GM12872 (cell line): ENCODE data around the gene SHISAL2B.

Experiments
- TF ChIP-seq, protein P1 (sequence below): IDR thresholded peaks from 3 replicates; pipeline ENCODE4 v1.5.1; 2011; ENCODE audit warnings: low read depth, mild to moderate bottlenecking, low read length, moderate library complexity; ENCODE audit not compliant: insufficient read depth

SHISAL2B gene

DNA sequence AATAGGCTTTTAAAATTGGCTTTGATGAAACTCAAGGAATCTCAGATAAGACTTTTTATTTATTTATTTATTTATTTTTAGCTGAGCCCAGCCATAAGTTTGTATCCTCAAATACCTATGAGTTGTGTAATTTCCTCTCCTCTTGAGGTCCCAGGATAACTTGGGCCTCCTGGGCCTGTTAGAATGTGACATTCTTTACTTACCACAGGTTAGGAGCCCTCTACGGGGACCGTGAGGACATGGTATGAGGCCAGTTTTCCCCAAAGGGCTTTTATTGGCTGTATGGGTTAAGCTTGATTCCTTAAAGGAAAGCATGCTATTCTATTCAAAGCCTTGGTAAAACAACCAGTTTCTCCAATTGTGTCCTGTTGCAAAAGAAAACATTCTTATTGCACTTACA is 16.9 kb downstream of the SHISAL2B start:
- TF ChIP-seq, protein P1, sequence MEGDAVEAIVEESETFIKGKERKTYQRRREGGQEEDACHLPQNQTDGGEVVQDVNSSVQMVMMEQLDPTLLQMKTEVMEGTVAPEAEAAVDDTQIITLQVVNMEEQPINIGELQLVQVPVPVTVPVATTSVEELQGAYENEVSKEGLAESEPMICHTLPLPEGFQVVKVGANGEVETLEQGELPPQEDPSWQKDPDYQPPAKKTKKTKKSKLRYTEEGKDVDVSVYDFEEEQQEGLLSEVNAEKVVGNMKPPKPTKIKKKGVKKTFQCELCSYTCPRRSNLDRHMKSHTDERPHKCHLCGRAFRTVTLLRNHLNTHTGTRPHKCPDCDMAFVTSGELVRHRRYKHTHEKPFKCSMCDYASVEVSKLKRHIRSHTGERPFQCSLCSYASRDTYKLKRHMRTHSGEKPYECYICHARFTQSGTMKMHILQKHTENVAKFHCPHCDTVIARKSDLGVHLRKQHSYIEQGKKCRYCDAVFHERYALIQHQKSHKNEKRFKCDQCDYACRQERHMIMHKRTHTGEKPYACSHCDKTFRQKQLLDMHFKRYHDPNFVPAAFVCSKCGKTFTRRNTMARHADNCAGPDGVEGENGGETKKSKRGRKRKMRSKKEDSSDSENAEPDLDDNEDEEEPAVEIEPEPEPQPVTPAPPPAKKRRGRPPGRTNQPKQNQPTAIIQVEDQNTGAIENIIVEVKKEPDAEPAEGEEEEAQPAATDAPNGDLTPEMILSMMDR = no peak

DNA sequence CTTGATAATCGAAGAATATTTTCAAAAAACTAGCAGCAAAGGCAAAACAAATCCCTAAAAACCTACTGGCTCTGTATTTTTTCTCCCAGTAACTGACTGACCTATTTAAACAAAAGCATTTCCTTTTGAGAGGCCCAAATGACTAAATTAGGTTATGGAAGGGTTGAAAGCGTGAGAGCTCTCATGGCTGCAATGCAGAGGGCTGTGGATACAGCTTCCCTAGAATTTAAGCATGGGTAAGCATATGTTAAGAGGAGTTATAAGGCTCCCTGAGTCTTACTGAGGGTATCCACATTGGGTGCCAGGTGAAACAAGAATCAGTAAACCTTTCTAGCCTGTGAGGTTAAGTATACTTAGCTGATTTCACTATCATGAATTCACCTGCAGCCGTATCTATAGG is 32.3 kb downstream of the SHISAL2B start:
- TF ChIP-seq, protein P1 = no peak

DNA sequence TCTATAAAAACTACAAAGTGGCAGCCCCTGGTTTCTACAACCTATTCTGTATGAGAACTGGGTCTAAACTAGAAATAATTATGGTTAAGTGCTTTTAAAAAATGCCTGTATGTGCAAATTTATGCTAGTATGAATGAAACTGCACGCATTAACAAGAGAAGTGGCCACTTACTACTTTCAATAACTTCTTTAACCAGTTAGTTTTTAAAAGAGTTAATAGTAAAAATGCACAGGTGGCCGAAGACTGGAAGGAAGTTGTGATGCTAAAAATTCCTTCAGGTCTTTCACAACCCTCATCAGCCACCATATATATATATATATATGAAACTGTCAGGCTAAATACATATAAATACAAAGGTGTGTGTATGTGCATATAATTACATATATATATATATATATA is 36.8 kb downstream of the SHISAL2B start:
- TF ChIP-seq, protein P1 = no peak

DNA sequence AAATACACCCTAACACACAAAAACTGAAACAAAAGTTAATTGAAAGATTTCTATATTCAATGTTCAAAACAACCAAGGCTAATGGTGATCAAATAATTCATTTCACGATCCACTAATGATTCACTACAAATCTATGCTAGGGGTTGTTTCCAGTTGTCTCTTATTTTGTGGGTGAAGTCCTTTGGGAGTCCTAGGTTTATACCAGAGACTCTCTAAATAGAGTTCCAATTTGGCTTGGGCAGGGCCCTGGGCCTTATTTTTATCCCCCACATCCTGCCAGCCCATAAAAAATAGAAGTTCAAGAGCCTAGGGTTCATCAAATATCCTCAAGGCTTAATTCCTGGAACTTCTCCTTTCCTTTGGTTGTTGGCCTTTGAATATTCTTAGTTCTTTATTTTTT is 52.1 kb downstream of the SHISAL2B start:
- TF ChIP-seq, protein P1 = no peak

DNA sequence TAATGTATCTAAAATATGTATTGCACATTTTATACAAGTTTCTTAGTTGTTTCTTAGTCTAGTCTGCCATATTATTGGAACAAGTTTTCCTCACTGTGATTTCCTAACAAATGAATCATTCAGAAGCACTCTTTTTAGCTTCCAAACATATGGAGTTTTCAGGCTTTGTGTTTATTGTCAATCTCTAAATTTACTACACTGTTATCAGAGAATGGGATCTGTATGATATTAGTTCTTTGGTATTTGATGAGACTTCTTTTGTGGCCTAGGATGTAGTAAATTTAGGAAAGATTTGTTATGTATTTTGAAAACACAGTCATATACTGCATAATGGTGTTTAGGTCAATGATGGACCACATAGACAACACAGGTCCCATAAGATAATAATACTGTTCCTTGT is 52.5 kb downstream of the SHISAL2B start:
- TF ChIP-seq, protein P1 = no peak

DNA sequence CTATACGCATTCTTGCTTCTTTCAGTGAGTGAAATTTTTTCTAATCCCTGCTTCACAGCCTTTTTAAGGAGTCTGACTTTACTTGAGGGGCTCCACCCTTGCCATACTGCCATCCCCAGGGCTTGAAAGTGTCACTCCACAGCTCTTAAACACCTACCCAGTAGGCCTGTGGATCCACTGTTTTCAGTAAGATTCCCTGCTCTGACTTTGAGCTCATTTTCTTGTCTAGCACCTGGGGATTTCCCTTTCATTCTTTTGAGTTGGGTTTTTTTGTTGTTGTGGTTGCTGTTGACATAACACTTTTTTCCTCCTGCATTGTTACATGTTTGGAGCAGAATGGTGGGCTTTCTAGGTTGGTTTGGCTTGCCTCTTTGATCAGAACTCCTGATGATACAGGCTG is 54.6 kb downstream of the SHISAL2B start:
- TF ChIP-seq, protein P1 = no peak

DNA sequence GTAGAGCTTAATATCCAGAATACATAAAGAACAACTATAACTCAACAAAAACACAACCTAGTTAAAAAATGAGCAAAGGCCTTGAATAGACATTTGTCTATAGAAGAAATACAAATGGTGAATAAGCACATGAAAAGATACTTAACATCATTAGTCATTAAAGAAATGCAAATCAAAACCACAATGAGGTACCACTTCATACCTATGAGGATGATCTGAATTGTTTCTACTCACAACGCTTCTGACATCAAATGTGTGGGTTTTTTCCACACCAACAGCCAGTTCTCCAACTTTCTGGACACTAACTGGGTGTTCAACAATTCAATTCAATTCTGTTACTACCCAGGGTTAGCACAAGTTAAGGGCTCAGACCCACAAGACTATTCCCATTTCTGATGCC is 56.1 kb downstream of the SHISAL2B start:
- TF ChIP-seq, protein P1 = no peak

DNA sequence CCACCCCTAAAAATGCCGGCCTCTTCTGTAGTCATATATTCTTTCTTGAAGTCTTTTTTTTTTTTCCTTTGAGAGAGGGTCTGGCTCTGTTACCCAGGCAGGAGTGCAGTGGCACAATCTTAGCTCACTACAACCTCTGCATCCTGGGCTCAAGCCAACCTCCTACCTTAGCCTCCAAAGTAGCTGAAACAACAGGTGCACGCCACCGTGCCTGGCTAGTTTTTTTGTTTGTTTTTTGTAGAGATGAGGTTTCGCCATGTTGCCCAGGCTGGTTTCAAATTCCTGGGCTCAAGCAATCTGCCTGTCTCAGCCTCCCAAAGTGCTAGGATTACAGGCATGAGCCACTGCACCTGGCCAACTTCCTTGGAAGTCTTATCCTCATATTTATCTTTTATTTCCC is 59.1 kb downstream of the SHISAL2B start:
- TF ChIP-seq, protein P1 = no peak
